GM10847 (cell line): Measurements from ENCODE around the gene RIMOC1.

Experiments used
- POLR2A ChIP-seq: IDR thresholded peaks from 2 replicates; pipeline ENCODE4 v1.6.1; 2011; ENCODE audit not compliant: insufficient read length; ENCODE audit errors: extremely low read depth

RIMOC1 gene, protein sequence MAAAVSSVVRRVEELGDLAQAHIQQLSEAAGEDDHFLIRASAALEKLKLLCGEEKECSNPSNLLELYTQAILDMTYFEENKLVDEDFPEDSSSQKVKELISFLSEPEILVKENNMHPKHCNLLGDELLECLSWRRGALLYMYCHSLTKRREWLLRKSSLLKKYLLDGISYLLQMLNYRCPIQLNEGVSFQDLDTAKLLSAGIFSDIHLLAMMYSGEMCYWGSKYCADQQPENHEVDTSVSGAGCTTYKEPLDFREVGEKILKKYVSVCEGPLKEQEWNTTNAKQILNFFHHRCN

GRCh38 chr5:41903892-41904799, at the start of gene RIMOC1:
TSS of gene RIMOC1 (plus strand) at chr5:41904344. CDS start at chr5:41904368, 24 bp downstream.
- peak; percentile 83 for TF ChIP-seq POLR2A

DNA sequence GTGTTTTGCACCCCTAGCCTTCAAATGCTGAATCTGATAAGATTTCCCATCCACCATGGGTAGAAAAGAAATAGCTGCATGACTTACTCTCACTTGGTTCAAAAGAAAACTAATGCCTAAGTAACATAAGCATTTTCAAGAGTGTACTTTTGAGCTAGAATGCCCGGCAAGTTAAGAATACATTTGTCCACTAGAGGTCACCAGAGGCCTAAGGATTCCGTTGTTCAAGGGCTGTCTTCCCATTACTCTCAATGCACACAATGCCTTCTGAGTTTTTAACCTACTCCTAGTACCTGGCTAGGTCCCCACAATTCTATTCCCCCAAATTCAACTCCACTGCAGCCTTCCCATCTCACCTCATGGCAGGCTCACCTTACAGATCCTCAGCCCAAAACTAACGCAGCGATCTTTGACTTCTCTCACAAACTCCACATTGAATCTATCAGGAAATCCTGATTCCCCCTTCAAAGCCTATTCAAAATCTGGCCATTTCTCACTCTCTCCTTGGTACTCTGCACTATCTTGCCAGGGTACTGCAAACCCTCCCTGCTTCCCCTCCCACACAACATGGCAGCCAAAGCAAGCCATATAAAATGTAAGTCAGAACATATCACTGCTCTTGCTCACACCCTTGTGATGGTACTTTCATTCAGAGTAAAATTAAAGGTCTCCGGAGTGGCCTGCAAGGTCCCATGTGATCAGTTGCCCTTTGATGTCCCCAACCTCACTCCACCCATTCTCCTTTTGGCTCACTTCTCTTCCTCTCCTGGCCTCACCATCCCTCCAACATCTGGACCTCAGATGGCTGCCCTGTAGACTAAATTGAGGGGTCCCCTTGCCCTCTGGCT, 47.3 kb upstream of the RIMOC1 start:
- TF ChIP-seq POLR2A: no peak

DNA sequence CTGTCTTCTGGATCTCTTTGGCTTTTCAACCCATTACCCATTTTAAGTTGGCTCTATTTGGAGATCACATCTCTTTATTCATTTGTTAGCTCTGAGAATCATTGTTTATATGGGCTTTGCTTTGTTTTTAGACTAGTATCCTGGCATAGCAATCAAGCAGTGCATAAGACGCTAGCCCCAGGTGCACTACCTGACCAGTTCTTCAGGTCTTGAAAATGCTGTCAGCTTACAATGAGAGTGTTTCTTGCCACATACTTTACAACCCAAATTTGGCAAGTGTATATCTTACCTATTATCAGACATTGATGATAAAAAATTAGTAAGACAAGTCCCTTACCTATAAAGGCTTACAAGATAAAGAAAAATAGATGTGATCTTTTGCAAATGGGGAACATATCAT, 46.2 kb upstream of the RIMOC1 start:
- no peak for TF ChIP-seq POLR2A

- no peak for TF ChIP-seq POLR2A
Observed at GRCh38 chr5:41858890-41859289, 45.3 kb upstream of the RIMOC1 start.

- TF ChIP-seq POLR2A: no peak
Observed at GRCh38 chr5:41863871-41864486, 40.2 kb upstream of the RIMOC1 start.

GRCh38 chr5:41869151-41869723, 34.9 kb upstream of the RIMOC1 start:
- TF ChIP-seq POLR2A: no peak

GRCh38 chr5:41869724-41870626, 34.2 kb upstream of the RIMOC1 start, which contains the start of gene OXCT1:
TSS of gene OXCT1 (minus strand) at chr5:41870425. CDS start at chr5:41870358, 67 bp downstream.
- TF ChIP-seq POLR2A: peak; percentile 88

DNA sequence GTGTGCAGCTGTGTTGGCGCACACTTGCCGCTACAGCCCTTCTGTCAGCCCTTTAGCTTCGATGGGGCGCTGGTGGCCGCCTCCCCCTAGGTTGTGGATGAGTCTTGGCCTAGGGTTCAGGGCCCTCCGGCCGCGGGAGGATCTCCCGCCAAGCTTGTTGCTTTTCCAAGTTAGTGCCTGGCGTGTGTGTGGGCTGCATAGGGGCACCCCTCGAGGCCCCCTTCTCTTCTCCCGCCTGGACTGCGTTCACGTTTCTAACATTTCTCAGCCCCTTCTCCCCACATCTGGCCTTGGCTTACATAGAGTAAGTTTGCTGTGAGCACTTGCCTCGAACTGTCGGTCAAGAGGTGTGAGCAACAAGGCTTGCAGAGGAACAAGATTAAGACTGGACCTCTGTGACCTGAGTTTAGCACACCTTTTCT, 33.5 kb upstream of the RIMOC1 start:
- no peak for TF ChIP-seq POLR2A

GRCh38 chr5:41871852-41872251, 32.3 kb upstream of the RIMOC1 start:
- no peak for TF ChIP-seq POLR2A

GRCh38 chr5:41874512-41875060, 29.6 kb upstream of the RIMOC1 start:
- no peak for TF ChIP-seq POLR2A

- TF ChIP-seq POLR2A: no peak
Observed at GRCh38 chr5:41875121-41875520, 29.0 kb upstream of the RIMOC1 start.

DNA sequence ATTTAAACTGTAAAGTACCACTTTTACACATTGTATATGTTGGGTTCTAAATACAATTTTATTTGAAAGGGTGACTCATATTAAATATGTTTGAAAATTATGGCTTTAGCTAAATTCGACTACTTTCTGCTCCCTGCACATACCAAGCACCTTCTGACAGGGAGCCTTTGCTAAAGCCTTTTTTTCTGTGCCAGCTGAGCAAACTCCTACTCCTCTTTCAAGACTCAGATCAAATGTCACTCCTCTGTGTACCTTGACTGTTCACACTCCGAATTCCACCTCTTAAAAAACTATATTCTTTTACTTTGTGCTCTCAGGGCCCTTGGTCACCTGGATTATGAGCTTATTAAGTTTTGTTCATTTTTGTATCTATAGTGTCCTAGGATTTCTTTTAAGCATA, 27.5 kb upstream of the RIMOC1 start:
- TF ChIP-seq POLR2A: no peak

- no peak for TF ChIP-seq POLR2A
Observed at GRCh38 chr5:41877408-41877807, 26.7 kb upstream of the RIMOC1 start.
